NCI-H2227 (cell line): Measurements from ENCODE around the gene SFTPB.
A peak's percentile ranks its signal among the peaks of the same experiment; 100 is the strongest.
"Not testable (repeated sequence)": the region's sequence is repeated elsewhere in the genome, so short reads cannot be mapped to it uniquely, and the experiment has no call there.

Experiments
- DNase-seq: peaks from one replicate; lab custom pipeline; 2025; ENCODE audit not compliant: unreplicated experiment; lab: John Stamatoyannopoulos, UW

Gene SFTPB

DNA sequence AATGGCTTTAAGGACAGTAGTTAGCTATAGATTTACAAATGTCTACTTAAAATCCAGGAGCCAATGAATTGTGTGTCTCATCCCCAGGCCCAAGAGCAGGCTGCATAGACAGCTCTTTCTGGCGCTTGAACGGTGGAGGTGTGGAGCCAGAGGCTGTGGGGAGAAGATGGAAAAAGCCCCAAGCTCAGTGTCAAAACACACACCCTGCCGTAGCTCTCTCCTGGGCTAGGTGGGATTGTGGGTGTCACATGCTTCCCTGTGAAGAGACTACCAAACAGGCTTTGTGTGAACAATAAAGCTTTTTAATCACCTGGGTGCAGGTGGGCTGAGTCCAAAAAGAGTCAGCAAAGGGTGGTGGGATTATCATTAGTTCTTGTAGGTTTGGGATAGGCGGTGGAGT is 10.6 kb downstream of the SFTPB start:
- DNase-seq: not testable (repeated sequence)

DNA sequence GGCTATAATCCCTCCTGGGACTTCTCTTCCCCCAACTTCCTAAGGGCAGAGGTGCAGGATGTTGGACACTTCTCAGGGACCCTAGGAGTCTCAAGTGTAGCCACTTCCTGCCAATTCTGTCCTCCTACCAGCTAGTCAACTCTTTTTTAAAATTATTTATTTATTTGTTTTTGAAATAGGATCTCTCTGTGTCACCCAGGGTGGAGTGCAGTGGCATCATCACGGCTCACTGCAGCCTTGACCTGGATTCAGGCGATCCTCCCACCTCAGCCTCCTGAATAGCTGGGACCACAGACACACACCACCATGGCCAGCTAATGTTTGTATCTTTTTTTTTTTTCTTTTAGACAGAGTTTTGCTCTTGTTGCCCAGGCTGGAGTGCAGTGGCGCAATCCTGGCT is 11.5 kb downstream of the SFTPB start:
- no peak for DNase-seq

DNA sequence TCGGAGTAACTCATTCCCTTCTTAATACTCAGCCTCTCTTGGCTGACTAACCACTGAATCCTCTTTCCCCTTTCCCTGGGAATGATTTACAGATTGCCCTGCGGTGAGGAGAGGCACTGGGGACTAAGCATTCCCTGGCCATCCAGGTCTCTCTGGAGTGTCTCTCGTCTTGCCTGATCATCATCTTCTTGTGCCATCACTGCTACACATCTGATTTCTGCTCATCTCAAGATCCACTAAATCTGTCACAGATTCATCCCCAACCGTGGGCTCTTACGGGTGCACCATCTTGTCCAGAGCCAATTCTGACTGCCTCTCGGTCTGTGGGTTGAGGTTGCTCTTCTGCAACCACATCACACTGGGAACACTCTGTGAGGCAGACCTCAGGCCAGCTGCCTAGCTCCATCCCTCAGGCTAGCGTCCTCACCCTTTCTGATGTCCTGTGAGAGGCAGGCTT is 12.0 kb downstream of the SFTPB start:
- no peak for DNase-seq

DNA sequence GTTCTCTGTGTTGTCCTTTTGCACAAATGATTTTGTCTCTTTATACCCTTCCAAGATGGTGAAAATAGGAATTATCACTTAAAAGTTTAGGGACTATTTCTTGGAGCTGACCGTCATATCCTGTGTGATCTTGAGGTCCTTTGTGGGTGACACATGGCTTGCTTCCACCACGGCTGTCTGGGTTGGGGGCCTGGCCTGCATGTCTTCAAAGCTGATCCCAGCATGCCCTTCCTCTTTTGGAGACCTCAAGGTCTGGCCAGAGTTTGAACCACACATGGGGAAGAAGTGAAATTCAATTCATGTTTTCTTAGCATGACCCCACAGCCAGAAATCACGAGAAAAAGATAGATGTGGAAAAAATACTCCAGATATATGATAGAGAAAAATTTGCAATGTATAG is 14.0 kb downstream of the SFTPB start:
- no peak for DNase-seq

DNA sequence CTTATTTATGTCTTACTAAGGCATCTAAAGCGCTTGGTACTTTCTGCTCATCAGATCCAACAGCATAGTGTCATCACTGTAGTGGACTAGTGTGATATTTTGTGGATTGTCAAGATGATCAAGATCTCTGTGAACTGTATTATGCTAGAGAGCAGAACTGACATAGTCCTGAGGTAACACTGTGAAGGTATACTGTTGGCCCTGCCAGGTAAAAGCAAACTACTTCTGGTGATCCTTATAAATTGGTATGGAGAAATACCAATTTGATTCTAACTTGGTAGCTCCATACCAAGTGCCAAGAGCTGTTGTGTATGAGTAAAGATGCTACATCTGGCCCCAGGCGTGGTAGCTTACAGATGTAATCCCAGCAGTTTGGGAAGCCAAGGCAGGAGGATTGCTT is 15.9 kb downstream of the SFTPB start:
- no peak for DNase-seq

DNA sequence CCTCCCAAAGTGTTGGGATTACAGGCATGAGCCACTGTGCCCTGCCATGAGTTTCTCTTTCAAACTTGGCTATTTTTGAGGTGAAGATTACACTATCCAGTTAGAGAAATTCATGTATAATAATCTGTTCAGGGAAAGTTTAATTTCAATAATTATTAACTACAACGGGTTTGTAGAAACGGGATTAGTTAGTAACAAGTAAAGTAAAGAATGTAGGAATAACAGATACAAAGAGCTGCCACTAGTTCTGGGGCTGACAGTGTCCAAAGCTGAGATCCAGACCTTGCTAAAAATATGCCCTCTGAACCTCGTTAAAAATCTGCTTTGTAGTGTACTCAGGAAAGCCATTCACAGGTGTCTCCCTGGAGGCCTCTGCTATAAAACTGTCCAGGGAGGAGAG is 16.9 kb downstream of the SFTPB start:
- no peak for DNase-seq

DNA sequence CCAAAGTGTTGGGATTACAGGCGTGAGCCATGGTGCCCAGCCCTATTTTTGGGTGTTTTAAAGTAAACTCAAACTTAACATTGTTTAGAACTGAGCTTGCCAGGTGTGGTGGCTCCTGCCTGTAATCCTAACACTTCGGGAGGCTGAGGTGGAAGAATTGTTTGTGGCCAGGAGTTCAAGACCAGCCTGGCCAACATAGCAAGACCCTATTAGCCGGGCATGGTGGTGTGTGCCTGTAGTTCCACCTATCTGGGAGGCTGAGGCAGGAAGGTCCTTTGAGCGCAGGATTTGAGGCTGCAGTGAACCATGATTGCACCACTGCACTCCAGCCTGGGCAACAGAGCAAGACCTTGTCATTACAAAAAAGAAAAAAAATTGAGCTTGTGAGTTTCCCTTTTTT is 17.5 kb downstream of the SFTPB start:
- no peak for DNase-seq

DNA sequence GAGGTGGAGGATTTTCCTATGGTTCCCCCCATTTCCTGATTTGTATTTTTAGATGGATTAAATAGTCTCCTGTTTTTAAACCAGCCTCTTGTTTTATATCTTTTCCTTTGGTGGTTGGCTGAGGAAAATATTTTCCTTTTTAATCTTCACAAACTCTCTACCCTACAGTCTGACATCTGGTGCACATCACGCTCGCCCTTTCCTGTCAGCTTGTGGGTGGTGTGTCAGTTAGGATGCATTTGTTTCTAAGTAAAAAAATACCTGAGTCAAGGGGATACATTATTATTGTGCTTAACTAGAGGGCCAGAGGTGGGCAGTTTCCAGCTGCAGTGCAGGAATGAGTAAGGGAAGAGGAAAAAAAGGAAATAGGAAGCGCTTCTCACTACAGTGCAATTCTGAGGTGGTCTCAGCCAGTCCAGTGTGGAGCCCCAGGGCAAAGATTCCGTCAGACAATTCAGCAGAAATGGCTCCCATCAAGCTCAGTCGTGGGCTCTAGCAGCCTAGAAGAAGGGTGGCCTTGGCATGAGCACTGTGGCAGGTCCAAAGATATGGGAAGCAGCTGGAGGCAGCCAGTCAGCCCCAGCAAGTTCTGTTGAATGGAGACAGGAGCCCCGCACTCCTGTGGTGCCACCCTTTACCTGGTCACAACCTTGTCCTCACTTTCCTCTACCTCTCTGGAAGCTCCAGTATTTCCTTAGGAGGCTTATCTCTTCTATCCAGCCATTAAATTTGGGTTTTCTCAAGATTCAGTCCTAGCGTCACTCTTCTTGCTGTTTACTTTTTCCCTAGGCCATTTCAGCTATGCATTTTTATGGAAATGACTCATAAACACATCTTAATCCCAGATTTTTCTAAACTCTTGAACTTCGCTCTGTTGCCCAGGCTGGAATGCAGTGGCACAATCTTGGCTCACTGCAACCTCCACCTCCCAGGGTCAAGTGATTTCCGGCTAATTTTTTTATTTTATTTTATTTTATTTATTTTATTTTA is 18.5 kb downstream of the SFTPB start:
- DNase-seq: no peak

DNA sequence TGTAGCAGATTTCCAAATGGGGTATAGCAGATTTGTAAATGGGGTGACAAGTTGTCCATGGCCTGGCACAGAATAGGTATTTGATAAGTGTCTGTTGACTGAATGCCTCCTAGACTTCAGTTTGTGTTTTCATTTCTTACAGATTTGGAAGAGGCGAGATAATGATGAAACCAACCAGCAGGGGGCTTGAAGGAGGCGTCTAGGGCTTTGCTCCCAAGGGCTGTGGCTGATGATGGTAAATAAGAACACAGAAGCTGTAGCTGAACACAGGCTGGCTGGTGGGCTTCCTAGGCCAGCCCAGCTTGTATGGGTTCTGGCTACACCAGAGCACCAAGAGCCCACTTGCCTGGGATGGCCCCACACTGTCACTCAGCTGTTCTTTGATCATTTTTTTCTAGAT is 19.4 kb downstream of the SFTPB start:
- DNase-seq: peak; percentile 19

DNA sequence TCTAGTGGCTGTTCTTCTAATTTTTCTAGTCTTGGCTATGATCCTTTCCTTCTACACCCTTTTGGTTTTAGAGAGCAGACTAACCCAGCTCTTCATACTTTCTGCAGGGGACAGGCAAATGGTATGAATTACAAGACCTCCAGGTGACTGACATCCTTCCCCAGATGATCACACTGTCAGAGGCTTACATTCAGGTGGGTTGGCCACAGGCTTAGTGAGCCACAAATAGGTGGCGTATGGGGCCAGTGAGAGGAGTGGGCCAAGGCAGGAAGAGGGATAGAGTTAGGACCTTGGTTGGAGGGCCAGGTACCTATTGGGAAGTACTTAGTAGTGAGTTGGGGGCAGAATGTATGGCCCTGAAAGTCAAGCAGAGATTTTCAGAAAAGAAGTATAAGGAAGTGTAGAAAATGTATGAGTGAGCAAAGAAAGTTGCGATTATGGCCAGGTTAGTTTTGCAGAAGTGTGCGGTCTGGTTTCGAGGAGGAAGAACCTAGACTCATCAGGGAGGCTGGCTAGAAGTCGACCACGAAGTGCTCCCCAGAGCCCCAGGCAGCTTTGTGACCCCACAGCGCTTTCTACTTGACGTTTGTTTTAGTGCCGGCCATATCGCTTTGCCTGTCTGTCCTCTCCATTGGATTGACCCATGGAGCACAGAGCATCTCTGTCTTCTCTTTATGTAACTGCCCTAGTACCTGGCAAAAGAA is 20.0 kb downstream of the SFTPB start:
- DNase-seq: no peak

DNA sequence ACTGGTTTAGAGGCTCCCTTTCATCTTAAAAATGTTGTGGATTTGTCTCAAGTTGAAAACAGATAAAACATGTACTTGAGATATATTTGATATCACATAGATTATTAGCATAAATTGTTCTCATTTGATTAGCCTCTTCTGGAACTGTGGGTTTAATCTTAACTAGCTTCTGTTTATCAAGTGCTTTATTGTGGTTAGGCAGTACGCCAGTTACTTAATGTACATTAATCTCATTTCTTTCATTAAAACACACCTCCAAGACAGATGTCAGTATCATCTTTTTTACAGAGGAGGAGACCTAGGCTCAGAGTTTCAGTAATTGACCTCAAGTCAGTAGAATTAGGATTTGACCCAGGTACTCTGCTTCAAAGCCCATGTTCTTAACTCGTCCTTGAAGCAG is 21.8 kb downstream of the SFTPB start:
- no peak for DNase-seq

DNA sequence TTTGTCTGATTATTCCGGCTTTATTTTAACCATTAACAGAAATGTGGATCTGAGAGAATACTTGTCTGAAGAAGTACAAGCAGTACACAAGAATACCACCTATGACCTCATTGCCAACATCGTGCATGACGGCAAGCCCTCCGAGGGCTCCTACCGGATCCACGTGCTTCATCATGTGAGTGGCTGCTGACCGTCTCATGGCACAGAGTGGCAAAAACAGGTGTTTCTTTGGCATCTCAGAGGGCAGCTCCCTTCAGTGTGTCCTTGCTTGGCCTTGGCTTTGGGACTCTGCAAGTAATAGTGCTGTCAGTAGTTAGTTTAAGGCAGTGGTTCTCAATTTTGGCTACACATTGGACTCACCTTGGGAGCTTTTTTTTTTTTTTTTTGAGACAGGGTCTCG is 23.1 kb downstream of the SFTPB start:
- DNase-seq: no peak

DNA sequence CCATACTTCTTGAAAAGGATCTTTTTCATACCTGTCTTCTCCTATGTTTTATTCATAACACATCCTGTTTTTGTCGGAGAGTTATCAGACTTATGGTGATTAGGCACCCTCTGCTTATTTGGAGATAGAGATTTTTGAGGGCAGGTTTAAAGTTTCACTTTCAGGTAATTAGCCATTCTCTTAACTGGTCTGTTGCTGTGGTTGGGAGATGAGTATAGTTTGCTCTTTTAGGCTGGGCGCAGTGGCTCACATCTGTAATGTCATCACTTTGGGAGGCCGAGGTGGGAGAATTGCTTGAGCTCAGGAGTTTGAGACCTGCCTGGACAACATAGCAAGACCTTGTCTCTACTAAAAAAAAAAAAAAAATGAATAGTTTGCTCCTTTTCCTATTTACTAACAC is 25.3 kb downstream of the SFTPB start:
- no peak for DNase-seq

DNA sequence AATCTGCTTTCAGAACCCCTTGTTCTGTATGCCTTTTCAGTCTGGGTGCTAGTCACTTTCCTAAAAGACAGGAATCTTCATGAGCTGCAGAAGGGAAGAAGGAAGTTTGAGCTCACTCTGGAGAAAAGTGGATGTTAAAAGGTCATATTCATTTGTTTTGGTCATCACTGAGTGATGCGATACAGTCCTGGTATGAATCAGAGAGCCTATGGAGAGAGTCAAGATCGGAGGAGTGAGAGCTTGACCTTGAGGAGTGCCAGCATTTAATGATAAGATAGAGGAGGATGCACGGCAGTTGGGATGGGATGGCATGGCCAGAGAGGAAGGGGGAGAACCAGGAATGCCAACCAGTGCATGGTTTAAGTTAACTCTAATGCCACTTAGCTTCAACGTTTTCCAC is 32.4 kb downstream of the SFTPB start:
- no peak for DNase-seq

DNA sequence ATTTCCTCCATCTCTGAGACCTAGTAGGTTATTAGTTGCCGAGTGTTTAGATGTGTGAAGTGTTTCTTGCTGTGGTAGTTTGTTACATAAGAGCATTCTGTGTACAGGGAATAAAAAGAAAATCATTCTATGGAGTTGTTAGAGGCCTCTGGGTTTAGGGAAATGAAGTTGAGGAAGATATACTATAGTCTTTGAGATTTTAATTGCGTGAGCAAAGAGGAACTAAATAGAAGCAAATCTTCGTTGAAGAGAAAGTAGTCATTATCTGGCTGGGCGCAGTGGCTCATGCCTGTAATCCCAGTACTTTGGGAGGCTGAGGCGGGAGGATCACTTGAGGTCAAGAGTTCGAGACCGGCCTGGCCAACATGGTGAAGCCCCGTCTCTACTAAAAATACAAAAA is 33.0 kb downstream of the SFTPB start:
- no peak for DNase-seq

DNA sequence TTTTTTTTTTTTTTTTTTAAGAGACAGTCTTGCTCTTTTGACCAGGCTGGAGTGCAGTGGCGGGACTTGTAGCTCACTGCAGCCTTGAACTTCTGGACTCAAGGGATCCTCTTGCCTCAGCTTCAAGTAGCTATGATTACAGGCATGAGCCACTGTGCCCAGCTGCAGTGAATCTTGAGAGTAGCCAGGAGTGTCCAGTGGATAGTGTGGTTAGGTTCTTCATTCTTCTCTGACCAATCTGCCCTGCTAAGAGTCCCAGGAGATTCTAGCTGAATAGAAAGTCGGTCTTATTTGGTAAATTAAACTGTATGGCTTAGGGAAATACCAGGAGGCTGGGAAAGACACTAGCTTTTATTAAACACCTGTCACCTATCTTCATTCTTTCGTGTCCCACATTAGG is 36.7 kb downstream of the SFTPB start:
- no peak for DNase-seq

DNA sequence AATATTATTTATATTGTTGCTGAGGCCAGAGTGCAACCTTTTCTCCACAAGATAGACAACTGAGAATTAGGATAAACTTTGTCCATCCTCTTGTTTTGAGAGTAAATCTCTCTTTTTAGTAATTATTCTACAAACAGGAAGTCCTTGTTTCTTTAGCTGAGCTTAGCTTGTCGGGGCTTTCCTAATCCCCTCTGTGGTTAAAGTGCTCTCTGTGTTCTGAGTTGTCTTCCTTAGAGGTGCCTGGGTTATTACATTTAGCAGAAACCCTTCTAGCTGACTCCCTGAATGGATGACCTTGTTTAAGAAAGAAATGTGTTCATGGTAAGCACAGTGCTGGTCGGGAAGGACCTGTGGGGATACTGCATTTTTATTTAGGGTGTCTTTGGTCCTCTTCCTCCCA is 39.3 kb downstream of the SFTPB start:
- no peak for DNase-seq

DNA sequence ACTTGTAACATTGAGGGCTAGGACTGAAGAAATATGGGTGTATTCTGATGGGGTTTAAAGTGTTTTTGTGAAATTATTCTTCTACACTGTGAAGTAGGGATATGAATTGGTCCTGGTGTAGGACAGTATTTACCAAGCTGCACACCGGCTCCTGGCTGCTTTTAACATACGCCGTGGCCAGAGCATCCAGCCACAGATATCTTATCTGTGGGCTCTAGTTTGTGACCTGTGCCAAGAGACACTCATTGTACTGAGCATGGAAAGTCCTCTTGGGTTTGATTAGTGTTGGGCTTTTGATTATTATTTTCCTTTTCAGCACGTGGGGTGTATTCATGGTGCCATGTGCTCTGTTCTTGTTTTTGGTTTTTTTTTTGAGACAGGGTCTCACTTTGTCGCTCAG is 44.0 kb downstream of the SFTPB start:
- DNase-seq: no peak

DNA sequence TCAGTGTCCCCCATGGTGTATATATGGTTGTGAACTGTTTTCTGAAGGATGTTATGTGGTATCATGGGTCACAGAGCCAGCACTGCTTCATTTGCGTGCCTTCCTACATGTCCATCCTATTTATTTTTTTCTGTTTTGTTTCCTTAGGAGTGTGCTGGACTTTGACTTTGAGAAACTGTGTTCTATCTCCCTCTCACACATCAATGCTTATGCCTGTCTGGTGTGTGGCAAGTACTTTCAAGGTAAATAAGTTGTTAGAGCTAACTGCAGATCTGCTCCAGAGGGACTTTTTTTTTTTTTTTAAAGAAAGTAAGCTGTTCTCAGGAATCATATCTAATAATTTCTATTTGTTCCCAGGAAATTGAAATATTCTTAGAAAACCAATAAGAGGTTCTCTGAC is 46.7 kb downstream of the SFTPB start:
- no peak for DNase-seq

DNA sequence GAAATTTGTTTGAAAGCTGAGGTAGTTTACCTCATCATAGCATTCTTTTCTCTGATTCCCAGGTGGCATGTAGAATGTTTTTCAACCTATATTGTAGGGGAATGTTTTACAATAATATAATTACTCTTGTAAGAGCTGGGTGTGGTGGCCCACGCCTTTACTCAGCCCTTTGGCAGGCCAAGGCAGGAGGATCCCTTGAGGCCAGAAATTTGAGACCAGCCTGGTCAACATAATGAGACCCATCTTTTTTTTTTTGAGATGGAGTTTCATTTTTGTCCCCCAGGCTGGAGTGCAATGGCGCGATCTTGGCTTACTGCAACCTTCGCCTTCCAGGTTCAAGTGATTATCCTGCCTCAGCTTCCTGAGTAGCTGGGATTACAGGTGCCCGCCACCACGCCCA is 48.4 kb downstream of the SFTPB start:
- no peak for DNase-seq

DNA sequence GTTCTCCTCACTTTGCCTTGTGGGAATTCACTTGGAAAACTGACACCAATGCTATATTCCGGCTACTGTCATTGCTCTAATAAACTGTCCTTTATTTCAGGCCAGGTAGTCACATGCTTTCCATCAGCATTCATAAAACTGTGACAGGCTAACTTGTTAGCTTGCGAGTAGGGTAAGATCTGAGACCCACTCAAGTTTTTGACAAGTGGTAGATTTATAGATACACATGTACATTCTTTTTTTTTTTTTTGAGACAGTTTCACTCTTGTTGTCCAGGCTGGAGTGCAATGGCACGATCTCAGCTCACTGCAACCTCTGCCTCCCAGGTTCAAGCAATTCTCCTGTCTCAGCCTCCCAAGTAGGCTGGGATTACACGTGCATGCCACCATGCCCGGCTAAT is 50.3 kb downstream of the SFTPB start:
- DNase-seq: not testable (repeated sequence)

DNA sequence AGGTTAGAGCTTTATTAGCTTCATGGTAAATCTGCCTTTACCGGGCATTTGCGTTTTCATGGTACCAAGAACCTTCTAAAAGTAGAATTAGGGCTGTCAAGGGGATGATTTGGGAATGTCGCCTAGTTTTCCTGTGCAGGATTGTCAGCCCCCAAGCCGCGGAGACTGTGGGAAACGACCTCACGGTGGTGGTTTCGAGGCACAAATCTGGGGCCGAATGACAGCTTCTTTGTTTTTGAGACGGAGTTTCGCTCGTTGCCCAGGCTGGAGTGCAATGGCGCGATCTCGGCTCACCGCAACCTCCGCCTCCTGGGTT is 52.6 kb downstream of the SFTPB start:
- no peak for DNase-seq
